Activated CD4-positive, alpha-beta T cell treated with anti-CD3 and anti-CD28 coated beads for 36 hours (primary cell): ENCODE data around the gene GRM4. TPM values are rescaled to one million over a fixed set of nuclear protein-coding genes. Genes with fewer than 3 reads are reported as not detected.

Source experiments
- ATAC-seq: fragments of 200-7000 bp; cut with Tn5 transposase; one replicate; pipeline ENCODE4 v1.10.0; 2021; ENCODE audit warnings: mild to moderate bottlenecking, moderate library complexity
- CTCF ChIA-PET: fragments of 350-600 bp; sonication (Branson Sonifier 250); formaldehyde crosslinking; loops from one replicate; lab custom pipeline; 2021; ENCODE audit warnings: antibody characterized with exemption; lab: Charles Lee
- POLR2A ChIA-PET: fragments of 350-600 bp; sonication (Branson Sonifier 250); formaldehyde crosslinking; loops from one replicate; lab custom pipeline; 2021; ENCODE audit warnings: antibody characterized with exemption, inconsistent platforms; lab: Charles Lee
- DNase-seq: peaks from one replicate; pipeline ENCODE4 v3.0.0-alpha.2; 2020
- H3K27ac Mint-ChIP-seq: one replicate; pipeline ENCODE4 v1.8.0; 2021; ENCODE audit warnings: mixed read lengths
- H3K27me3 Mint-ChIP-seq: one replicate; pipeline ENCODE4 v1.8.0; 2021; ENCODE audit warnings: mixed read lengths
- H3K36me3 Mint-ChIP-seq: one replicate; pipeline ENCODE4 v1.8.0; 2021; ENCODE audit warnings: low read depth, mixed read lengths
- H3K4me1 Mint-ChIP-seq: one replicate; pipeline ENCODE4 v1.8.0; 2021; ENCODE audit warnings: mixed read lengths
- H3K4me3 Mint-ChIP-seq: one replicate; pipeline ENCODE4 v1.8.0; 2021; ENCODE audit warnings: mild to moderate bottlenecking, moderate library complexity, mixed read lengths
- H3K9me3 Mint-ChIP-seq: one replicate; pipeline ENCODE4 v1.8.0; 2021; ENCODE audit warnings: low read depth, mixed read lengths
- intact Hi-C, 2 experiments: fragments of 100-400 bp; cut with DNase I in 1 of 2; cut with micrococcal nuclease in 1 of 2; formaldehyde crosslinking; loops; one replicate each; pipeline versions ENCODE4 v1.14.2 to v1.15.1; 2022 to 2024; cut with DNase I, micrococcal nuclease
- total RNA-seq, 2 experiments: library from RNA; stranded (reverse); gene quantifications; one replicate each; pipeline ENCODE4 v1.2.3, GENCODE V29; 2021

GRM4 gene
- total RNA-seq, 2 experiments from 2014 or later = 0.11 TPM; not detected in 1

DNA sequence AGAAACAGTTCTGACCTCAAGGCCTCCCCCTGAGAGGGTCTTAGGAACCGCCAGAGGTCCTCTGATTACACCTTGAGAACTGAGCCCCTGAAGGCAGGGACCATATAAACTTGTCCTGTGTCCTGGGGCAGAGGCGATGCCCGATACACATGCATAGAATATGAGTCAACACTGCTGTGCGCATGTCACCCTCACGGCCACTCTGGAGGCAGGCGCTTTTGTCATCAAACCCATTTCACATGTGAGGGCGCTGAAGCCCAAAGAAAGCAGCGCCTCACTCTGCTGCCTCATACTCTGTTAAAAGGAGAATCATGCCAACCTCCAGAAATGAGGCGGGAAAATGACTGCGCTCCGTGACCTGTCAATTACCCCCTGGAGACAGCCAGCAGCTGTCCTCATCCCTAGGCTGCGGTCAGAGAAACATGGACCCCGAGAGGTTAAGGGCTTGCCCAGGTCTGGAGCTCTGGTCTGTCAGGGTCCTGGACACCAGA, 158.3 kb downstream of the GRM4 start:
- H3K4me1 Mint-ChIP-seq = no peaks in the 10 kb centered on the region
- H3K27ac Mint-ChIP-seq = no peak overlapping the region
- ChIA-PET CTCF (interaction anchor here (0.6 kb wide), 1 partner anchor 112 kb away, joined by 5 read pairs; no protein-coding TSS in a partner anchor), POLR2A (no interaction called here)
- H3K36me3 Mint-ChIP-seq = no peaks in the 10 kb centered on the region
- intact Hi-C loops = no loop called here
- H3K27me3 Mint-ChIP-seq = peaks cover under 1% of the 10 kb centered on the region
- H3K4me3 Mint-ChIP-seq = no peak overlapping the region
- DNase-seq (no peak), ATAC-seq (no peak)
- no peaks in the 10 kb centered on the region for H3K9me3 Mint-ChIP-seq

DNA sequence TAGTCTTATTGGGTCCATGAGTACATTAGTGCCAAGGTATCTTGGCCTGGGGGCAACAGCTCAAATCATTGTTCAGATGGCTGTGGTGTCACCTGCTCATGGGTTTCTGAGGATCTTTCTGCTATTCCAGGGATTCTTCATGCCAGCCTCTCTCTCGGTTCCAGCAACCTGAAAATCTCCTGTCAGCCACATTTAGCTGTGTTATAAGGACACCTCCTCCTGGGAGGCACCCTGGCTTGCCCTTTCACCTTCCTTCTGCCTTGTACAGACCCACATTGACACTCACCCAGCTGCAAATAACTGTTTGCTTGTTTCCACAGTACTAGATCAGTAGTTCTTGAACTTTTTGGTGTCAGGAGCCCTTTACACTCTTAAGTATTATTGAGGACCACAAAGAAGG, 159.9 kb downstream of the GRM4 start:
- ChIA-PET CTCF (interaction anchor here (0.7 kb wide), 1 partner anchor 492 kb away, joined by 3 read pairs; no protein-coding TSS in a partner anchor), POLR2A (no interaction called here)
- DNase-seq = no peak

GRCh38 chr6:33985313-33985751, 160.6 kb downstream of the GRM4 start:
- intact Hi-C loops = no loop called here
- Mint-ChIP-seq H3K9me3 (no peaks in the 10 kb centered on the region), H3K4me3 (no peak overlapping the region), H3K27ac (no peak overlapping the region), H3K27me3 (no peaks in the 10 kb centered on the region), H3K4me1 (no peaks in the 10 kb centered on the region), H3K36me3 (no peaks in the 10 kb centered on the region)
- ATAC-seq (no peak), DNase-seq (no peak)
- ChIA-PET CTCF (interaction anchor here (0.7 kb wide), 1 partner anchor 230 kb away, joined by 3 read pairs; no protein-coding TSS in a partner anchor), POLR2A (no interaction called here)

More for the DNA sequence above, 159.9 kb downstream of the GRM4 start:
- no peaks in the 10 kb centered on the region for H3K27me3 Mint-ChIP-seq
- no peaks in the 10 kb centered on the region for H3K4me1 Mint-ChIP-seq
- H3K9me3 Mint-ChIP-seq = no peaks in the 10 kb centered on the region
- H3K36me3 Mint-ChIP-seq = no peaks in the 10 kb centered on the region
- ATAC-seq = no peak
- intact Hi-C loops = no loop called here
- no peak overlapping the region for H3K4me3 Mint-ChIP-seq
- H3K27ac Mint-ChIP-seq = no peak overlapping the region

DNA sequence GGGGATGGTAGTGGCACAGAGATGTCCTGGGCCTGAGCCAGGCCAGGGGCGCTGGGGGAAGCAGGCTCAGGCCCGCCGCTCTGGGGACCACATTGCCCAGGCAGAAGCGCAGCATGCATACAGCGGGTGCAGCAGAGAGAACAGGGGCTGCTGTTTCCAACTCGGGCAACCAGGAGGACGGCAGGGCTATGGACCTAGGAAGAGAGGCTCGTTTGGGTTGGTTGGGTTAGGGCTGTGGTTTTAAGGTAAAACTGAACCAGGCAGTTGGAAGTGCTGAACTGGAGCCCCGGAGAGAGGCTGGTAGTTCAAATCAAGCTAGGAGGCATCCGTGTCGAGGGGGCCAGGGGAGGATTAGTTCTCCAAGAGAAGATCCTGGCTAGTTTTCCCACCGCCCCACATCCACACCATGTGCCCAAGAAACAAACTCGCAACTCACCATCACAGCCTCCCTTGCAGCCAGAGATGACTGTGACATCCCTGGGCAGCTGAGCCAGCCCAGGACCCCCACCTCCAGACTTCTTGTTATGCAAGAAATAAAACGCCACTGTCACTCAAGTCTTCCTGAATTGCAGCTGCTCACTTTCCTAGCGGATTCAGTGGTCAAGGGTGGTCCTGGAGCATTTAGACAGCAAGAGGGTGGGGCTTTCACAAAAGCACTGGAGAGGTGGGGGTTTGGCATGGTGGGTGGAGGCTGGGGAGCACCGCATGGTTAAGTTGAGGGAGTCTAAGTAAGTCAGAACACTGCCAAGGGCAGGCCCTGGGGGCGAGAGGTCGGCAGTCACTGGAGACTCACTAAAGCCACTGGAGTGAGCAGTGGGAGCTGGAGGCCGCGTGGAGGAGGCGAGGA, 161.2 kb downstream of the GRM4 start:
- no peak for ATAC-seq
- Mint-ChIP-seq H3K4me1 (no peaks in the 10 kb centered on the region), H3K27ac (no peak overlapping the region), H3K4me3 (no peak overlapping the region), H3K27me3 (no peaks in the 10 kb centered on the region), H3K9me3 (no peaks in the 10 kb centered on the region), H3K36me3 (no peaks in the 10 kb centered on the region)
- no peak for DNase-seq
- CTCF ChIA-PET = interaction anchor here (0.7 kb wide), 1 partner anchor 230 kb away, joined by 3 read pairs; no protein-coding TSS in a partner anchor
- POLR2A ChIA-PET = no interaction called here
- intact Hi-C loops = no loop called here

GRCh38 chr6:33983721-33984465, 162.0 kb downstream of the GRM4 start:
- DNase-seq (no peak), ATAC-seq (no peak)
- H3K27ac Mint-ChIP-seq = no peak overlapping the region
- intact Hi-C loops = no loop called here
- no peaks in the 10 kb centered on the region for H3K27me3 Mint-ChIP-seq
- no peaks in the 10 kb centered on the region for H3K9me3 Mint-ChIP-seq
- H3K36me3 Mint-ChIP-seq = no peaks in the 10 kb centered on the region
- CTCF ChIA-PET = no interaction called here
- H3K4me3 Mint-ChIP-seq = no peak overlapping the region
- H3K4me1 Mint-ChIP-seq = no peaks in the 10 kb centered on the region
- POLR2A ChIA-PET = no interaction called here

GRCh38 chr6:33983109-33983716, 162.7 kb downstream of the GRM4 start:
- H3K27me3 Mint-ChIP-seq = no peaks in the 10 kb centered on the region

DNA sequence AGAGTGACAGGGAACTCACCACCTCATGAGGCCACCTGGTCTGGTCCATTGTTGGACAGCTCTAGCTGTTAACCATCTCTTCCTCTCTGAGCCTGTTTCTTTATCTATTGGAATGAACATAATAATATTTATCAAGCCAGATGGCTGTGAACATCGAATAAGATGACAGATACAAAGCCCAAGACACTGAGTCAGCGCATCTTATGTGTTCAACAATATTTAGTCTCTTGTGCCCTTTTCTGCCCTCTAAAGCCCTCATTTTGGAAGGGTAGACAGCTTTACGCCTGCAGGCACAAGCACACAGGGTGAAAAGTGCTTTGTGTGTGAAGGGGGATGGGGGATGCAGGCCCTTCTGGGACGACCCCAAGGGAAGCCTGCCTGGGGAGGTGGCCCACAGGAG, 164.0 kb downstream of the GRM4 start:
- peaks cover 2% of the 10 kb centered on the region for H3K4me1 Mint-ChIP-seq
- H3K4me3 Mint-ChIP-seq = no peak overlapping the region
- ChIA-PET POLR2A (no interaction called here), CTCF (no interaction called here)
- H3K27me3 Mint-ChIP-seq = peaks cover 5% of the 10 kb centered on the region
- DNase-seq (no peak), ATAC-seq (no peak)
- no peak overlapping the region for H3K27ac Mint-ChIP-seq
- intact Hi-C loops = no loop called here
- H3K9me3 Mint-ChIP-seq = no peaks in the 10 kb centered on the region
- H3K36me3 Mint-ChIP-seq = no peaks in the 10 kb centered on the region

More at GRCh38 chr6:33983109-33983716, 162.7 kb downstream of the GRM4 start:
- no peaks in the 10 kb centered on the region for H3K36me3 Mint-ChIP-seq
- ChIA-PET CTCF (no interaction called here), POLR2A (no interaction called here)
- no peak for DNase-seq
- no peak overlapping the region for H3K27ac Mint-ChIP-seq
- H3K4me1 Mint-ChIP-seq = no peaks in the 10 kb centered on the region
- no peaks in the 10 kb centered on the region for H3K9me3 Mint-ChIP-seq
- intact Hi-C loops = no loop called here
- no peak overlapping the region for H3K4me3 Mint-ChIP-seq
- ATAC-seq = no peak

GRCh38 chr6:33981421-33981820, 164.5 kb downstream of the GRM4 start:
- CTCF ChIA-PET = no interaction called here
- POLR2A ChIA-PET = no interaction called here

GRCh38 chr6:33980176-33981175, 165.4 kb downstream of the GRM4 start:
- intact Hi-C loops = no loop called here
- Mint-ChIP-seq H3K27ac (no peak overlapping the region), H3K9me3 (no peaks in the 10 kb centered on the region), H3K27me3 (peaks cover 12% of the 10 kb centered on the region), H3K4me1 (peaks cover 2% of the 10 kb centered on the region), H3K4me3 (no peak overlapping the region), H3K36me3 (no peaks in the 10 kb centered on the region)
- CTCF ChIA-PET = no interaction called here
- DNase-seq = no peak
- POLR2A ChIA-PET = no interaction called here
- no peak for ATAC-seq

More at GRCh38 chr6:33981421-33981820, 164.5 kb downstream of the GRM4 start:
- H3K4me1 Mint-ChIP-seq = peaks cover 2% of the 10 kb centered on the region
- peaks cover 10% of the 10 kb centered on the region for H3K27me3 Mint-ChIP-seq
- H3K9me3 Mint-ChIP-seq = no peaks in the 10 kb centered on the region
- intact Hi-C loops = no loop called here
- no peak overlapping the region for H3K4me3 Mint-ChIP-seq
- H3K27ac Mint-ChIP-seq = no peak overlapping the region
- ATAC-seq = no peak
- DNase-seq = no peak
- no peaks in the 10 kb centered on the region for H3K36me3 Mint-ChIP-seq

- peaks cover 12% of the 10 kb centered on the region for H3K27me3 Mint-ChIP-seq
- CTCF ChIA-PET = interaction anchor here (1.1 kb wide), 1 partner anchor 10 kb away, joined by 3 read pairs; no protein-coding TSS in a partner anchor
- no peak overlapping the region for H3K4me3 Mint-ChIP-seq
- intact Hi-C loops = no loop called here
- H3K36me3 Mint-ChIP-seq = no peaks in the 10 kb centered on the region
- DNase-seq = no peak
- H3K9me3 Mint-ChIP-seq = no peaks in the 10 kb centered on the region
- POLR2A ChIA-PET = no interaction called here
- H3K4me1 Mint-ChIP-seq = peaks cover 2% of the 10 kb centered on the region
- no peak overlapping the region for H3K27ac Mint-ChIP-seq
- ATAC-seq = no peak
Observed at GRCh38 chr6:33979750-33980149, 166.1 kb downstream of the GRM4 start.
